Liver (tissue), 9 donors: ENCODE data around the gene NSG1. TPM values are rescaled to one million over a fixed set of nuclear protein-coding genes. Genes with fewer than 3 reads are reported as not detected.

ENCODE experiments used
- DNase-seq: peaks from one replicate; pipeline ENCODE4 v3.0.0-alpha.2; 2017; ENCODE audit warnings: low spot score
- H3K27ac ChIP-seq, 2 donors: one replicate each; pipeline ENCODE4 v1.7.0; 2013; ENCODE audit warnings: inconsistent platforms in 2 of 2, low read length in 2 of 2, control low read depth in 1 of 2, low read depth in 1 of 2, mild to moderate bottlenecking in 1 of 2
- H3K27me3 ChIP-seq, 4 donors: one replicate each; pipeline versions ENCODE4 v1.6.1 to v1.7.0; 2013; ENCODE audit warnings: low read length in 3 of 4, inconsistent platforms in 1 of 4, mild to moderate bottlenecking in 1 of 4, moderate library complexity in 1 of 4; ENCODE audit not compliant: control insufficient read depth in 4 of 4, insufficient read depth in 4 of 4
- H3K36me3 ChIP-seq, 4 donors: one replicate each; pipeline versions ENCODE4 v1.6.1 to v1.7.0; 2013; ENCODE audit warnings: low read length in 3 of 4, mild to moderate bottlenecking in 3 of 4, low read depth in 1 of 4, moderate library complexity in 1 of 4; ENCODE audit not compliant: control insufficient read depth in 4 of 4, insufficient read depth in 3 of 4
- H3K4me1 ChIP-seq, 4 donors: one replicate each; pipeline versions ENCODE4 v1.6.1 to v1.7.0; 2013; ENCODE audit warnings: low read length in 3 of 4, mild to moderate bottlenecking in 3 of 4, moderate library complexity in 1 of 4; ENCODE audit not compliant: control insufficient read depth in 4 of 4, insufficient read depth in 4 of 4
- H3K4me3 ChIP-seq, 3 donors: one replicate each; pipeline versions ENCODE4 v1.6.1 to v1.7.0; 2013; ENCODE audit warnings: low read length in 3 of 3, control low read depth in 1 of 3, low read depth in 1 of 3, mild to moderate bottlenecking in 1 of 3
- H3K9ac ChIP-seq, 2 donors: one replicate each; pipeline ENCODE4 v1.7.0; 2013; ENCODE audit warnings: low read length in 2 of 2, mild to moderate bottlenecking in 2 of 2, moderate library complexity in 2 of 2, control low read depth in 1 of 2, low read depth in 1 of 2
- H3K9me3 ChIP-seq, 4 donors: one replicate each; pipeline versions ENCODE4 v1.6.1 to v1.7.0; 2013; ENCODE audit warnings: low read length in 3 of 4; ENCODE audit not compliant: control insufficient read depth in 4 of 4
- ATF3 ChIP-seq: IDR thresholded peaks from 2 replicates; pipeline ENCODE4 v1.6.1; 2016; ENCODE audit warnings: antibody characterized with exemption
- CTCF ChIP-seq: fragments of 150-350 bp; IDR thresholded peaks from 2 replicates; pipeline ENCODE4 v1.5.1; 2017; ENCODE audit warnings: improper control_type of control experiment, low read depth, low read length; ENCODE audit not compliant: missing input control
- EGR1 ChIP-seq, 2 donors: IDR thresholded peaks; 2 replicates each; pipeline ENCODE4 v1.6.1; 2016 to 2018; ENCODE audit warnings: antibody characterized with exemption in 2 of 2, low read depth in 2 of 2
- FOXA1 ChIP-seq: IDR thresholded peaks from 2 replicates; pipeline ENCODE4 v1.6.1; 2016; ENCODE audit warnings: antibody characterized with exemption
- FOXA2 ChIP-seq: IDR thresholded peaks from 2 replicates; pipeline ENCODE4 v1.6.1; 2016; ENCODE audit warnings: antibody characterized with exemption
- HNF4A ChIP-seq, 2 donors: conservative IDR thresholded peaks; 2 replicates each; pipeline ENCODE4 v1.6.1; 2016; ENCODE audit warnings: antibody characterized with exemption in 2 of 2, mild to moderate bottlenecking in 2 of 2
- JUND ChIP-seq, 2 donors: IDR thresholded peaks; 2 replicates each; pipeline ENCODE4 v1.6.1; 2016; ENCODE audit warnings: antibody characterized with exemption in 2 of 2
- NR2F2 ChIP-seq: IDR thresholded peaks from 2 replicates; pipeline ENCODE4 v1.6.1; 2016; ENCODE audit warnings: antibody characterized with exemption
- RAD21 ChIP-seq, 2 donors: IDR thresholded peaks; 2 replicates each; pipeline ENCODE4 v1.6.1; 2016; ENCODE audit warnings: antibody characterized with exemption in 2 of 2, mild to moderate bottlenecking in 2 of 2
- RXRA ChIP-seq, 2 donors: IDR thresholded peaks; 2 replicates each; pipeline ENCODE4 v1.6.1; 2017 to 2018; ENCODE audit warnings: antibody characterized with exemption in 2 of 2, mild to moderate bottlenecking in 1 of 2
- SP1 ChIP-seq: IDR thresholded peaks from 2 replicates; pipeline ENCODE4 v1.6.1; 2018; ENCODE audit warnings: antibody characterized with exemption, mild to moderate bottlenecking
- YY1 ChIP-seq: IDR thresholded peaks from 2 replicates; pipeline ENCODE4 v1.6.1; 2016; ENCODE audit warnings: antibody characterized with exemption, mild to moderate bottlenecking
- WGBS: extraction: QIAGEN DNeasy Blood & Tissue Kit; methylation state at CpG from one replicate; pipeline ENCODE4 v1.1.7; 2013; 5-methylcytosine and 5-hydroxymethylcytosine counted together
- polyA plus RNA-seq, 2 donors: library from polyadenylated mRNA; stranded (reverse) in 1 of 2; unstranded in 1 of 2; fragments of 200-250 nt in 1 of 2; fragments of >200 nt in 1 of 2; fragmentation: Nextera tagmentation in 1 of 2; extraction: Ambion mirVana in 1 of 2; gene quantifications; one replicate each; pipeline versions ENCODE4 v1.2.1 to v1.2.3, GENCODE V29; 2013 to 2015
- total RNA-seq, 2 donors: library from RNA; depleted of rRNA; stranded (reverse); fragments of >200 nt; gene quantifications; one replicate each; pipeline ENCODE4 v1.2.3, GENCODE V29; 2014
- TF ChIP-seq, protein P1 (sequence below): IDR thresholded peaks from 2 replicates; pipeline ENCODE4 v1.6.1; 2016; ENCODE audit warnings: antibody characterized with exemption
- TF ChIP-seq, protein P2 (sequence below): IDR thresholded peaks from 2 replicates; pipeline ENCODE4 v1.6.1; 2016; ENCODE audit warnings: antibody characterized with exemption
- donor health status: healthy.
- donor health status: healthy.
- donor health status: healthy.
- donor health status: healthy.
- donor health status: healthy.

Gene NSG1
- total and polyA plus RNA-seq, 4 donors: under 0.01 to 0.33 (median 0.13) TPM

GRCh38 chr4:4427121-4427870 is 40.4 kb downstream of the NSG1 start:
- Histone ChIP-seq H3K36me3 (peaks cover 0 to 18% (median 11%) of the 10 kb centered on the region in 4 donors), H3K9me3 (no peaks in the 10 kb centered on the region), H3K9ac (no peak overlapping the region), H3K4me3 (no peak overlapping the region), H3K4me1 (peaks cover 0 to 9% (median under 1%) of the 10 kb centered on the region in 4 donors), H3K27me3 (no peaks in the 10 kb centered on the region), H3K27ac (no peak overlapping the region)
- WGBS: 95% methylated on average over 12 of the region's 12 CpGs
- TF ChIP-seq NR2F2 (no peak), EGR1 (IDR thresholded peaks at IDR 0.05; ENCODE audit: low read depth in 2 of 2) (no peak), YY1 (no peak), FOXA1 (no peak), RAD21 (IDR thresholded peaks at IDR 0.05) (no peak), JUND (IDR thresholded peaks at IDR 0.05) (no peak), SP1 (no peak), CTCF (no peak)
- TF ChIP-seq, protein P1, sequence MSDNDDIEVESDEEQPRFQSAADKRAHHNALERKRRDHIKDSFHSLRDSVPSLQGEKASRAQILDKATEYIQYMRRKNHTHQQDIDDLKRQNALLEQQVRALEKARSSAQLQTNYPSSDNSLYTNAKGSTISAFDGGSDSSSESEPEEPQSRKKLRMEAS: no peak
- no peak for DNase-seq

- Histone ChIP-seq H3K27me3 (no peaks in the 10 kb centered on the region), H3K4me1 (peaks cover 0 to 8% (median under 1%) of the 10 kb centered on the region in 4 donors), H3K36me3 (peaks cover 0 to 18% (median 12%) of the 10 kb centered on the region in 4 donors), H3K9me3 (no peaks in the 10 kb centered on the region), H3K9ac (no peak overlapping the region), H3K4me3 (no peak overlapping the region), H3K27ac (no peak overlapping the region)
- WGBS: 94% methylated on average over 5 of the region's 5 CpGs
- DNase-seq: no peak
- no peak for TF ChIP-seq SP1
- no peak for TF ChIP-seq FOXA2
- TF ChIP-seq EGR1 (IDR thresholded peaks at IDR 0.05; ENCODE audit: low read depth in 2 of 2): no peak
- no peak for TF ChIP-seq HNF4A (conservative IDR thresholded peaks at IDR 0.05)
- no peak for TF ChIP-seq YY1
- TF ChIP-seq RXRA (IDR thresholded peaks at IDR 0.05): no peak
- no peak for TF ChIP-seq JUND (IDR thresholded peaks at IDR 0.05)
- TF ChIP-seq, protein P2, sequence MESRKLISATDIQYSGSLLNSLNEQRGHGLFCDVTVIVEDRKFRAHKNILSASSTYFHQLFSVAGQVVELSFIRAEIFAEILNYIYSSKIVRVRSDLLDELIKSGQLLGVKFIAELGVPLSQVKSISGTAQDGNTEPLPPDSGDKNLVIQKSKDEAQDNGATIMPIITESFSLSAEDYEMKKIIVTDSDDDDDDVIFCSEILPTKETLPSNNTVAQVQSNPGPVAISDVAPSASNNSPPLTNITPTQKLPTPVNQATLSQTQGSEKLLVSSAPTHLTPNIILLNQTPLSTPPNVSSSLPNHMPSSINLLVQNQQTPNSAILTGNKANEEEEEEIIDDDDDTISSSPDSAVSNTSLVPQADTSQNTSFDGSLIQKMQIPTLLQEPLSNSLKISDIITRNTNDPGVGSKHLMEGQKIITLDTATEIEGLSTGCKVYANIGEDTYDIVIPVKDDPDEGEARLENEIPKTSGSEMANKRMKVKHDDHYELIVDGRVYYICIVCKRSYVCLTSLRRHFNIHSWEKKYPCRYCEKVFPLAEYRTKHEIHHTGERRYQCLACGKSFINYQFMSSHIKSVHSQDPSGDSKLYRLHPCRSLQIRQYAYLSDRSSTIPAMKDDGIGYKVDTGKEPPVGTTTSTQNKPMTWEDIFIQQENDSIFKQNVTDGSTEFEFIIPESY: no peak
- no peak for TF ChIP-seq CTCF
- TF ChIP-seq RAD21 (IDR thresholded peaks at IDR 0.05): no peak
- TF ChIP-seq FOXA1: no peak
- no peak for TF ChIP-seq ATF3
Observed at GRCh38 chr4:4427886-4428285, 41.0 kb downstream of the NSG1 start.
